ENCODE measurements around the gene SHISAL1.

Gene SHISAL1

DNA sequence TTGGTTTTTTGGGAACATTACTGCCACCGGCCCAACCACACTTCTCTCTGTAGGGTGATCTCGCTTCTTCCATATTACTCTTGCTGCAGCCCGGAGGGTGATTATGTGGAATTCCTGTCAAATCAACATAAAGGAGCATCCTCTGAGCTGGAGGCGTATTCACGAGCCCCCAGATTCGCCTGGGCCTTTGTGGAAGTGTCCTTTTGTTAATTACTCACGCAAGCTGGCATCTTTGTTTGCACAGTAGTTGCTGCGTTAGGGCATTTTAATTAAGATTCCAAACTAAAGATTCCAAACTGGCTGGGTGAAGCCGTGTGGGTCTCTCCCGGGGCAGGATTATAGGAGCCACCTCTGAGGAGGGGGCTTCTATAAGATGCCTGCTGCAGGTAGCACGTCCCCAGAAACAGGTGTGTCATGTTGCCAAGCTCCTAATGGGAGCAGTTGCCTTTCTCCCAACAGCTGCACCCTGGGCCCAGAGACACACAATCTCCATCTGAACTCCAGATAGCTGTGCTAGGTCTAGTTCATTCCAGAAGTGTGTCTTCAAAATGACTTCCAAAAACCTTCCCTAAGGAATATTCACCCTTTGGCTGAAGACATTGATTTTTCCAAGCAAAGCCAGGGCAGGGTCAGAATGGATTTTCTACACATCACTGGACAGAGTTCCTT is 40.9 kb downstream of the SHISAL1 start:
- no peak overlapping the region for H4K12ac ChIP-seq (ENCODE audit: low read depth, low read length)
- no peak overlapping the region for H3K23ac ChIP-seq (ENCODE audit: low read length)
- no peaks in the 10 kb centered on the region for H3K27me3 ChIP-seq (ENCODE audit: insufficient read depth, low read length)
- H3K18ac ChIP-seq (ENCODE audit: low read length), result no peak overlapping the region
- H3K9ac ChIP-seq (ENCODE audit: low read length), result no peak overlapping the region
- peaks cover 2% of the 10 kb centered on the region for H3K9me3 ChIP-seq (ENCODE audit: insufficient read depth, low read depth, low read length)
- H2AFZ ChIP-seq (ENCODE audit: insufficient read depth, low read length, poor library complexity), result no peak overlapping the region
- H3K36me3 ChIP-seq (ENCODE audit: control insufficient read depth in 1 of 2, insufficient read depth in 2 of 2, low read length in 2 of 2), result no peaks in the 10 kb centered on the region
- WGBS (ENCODE audit: extremely low coverage, insufficient coverage, insufficient read length), result no CpG with 5 or more reads among the region's 11 CpGs
- no peak overlapping the region for H4K91ac ChIP-seq (ENCODE audit: low read depth, low read length)
- H4K8ac ChIP-seq (ENCODE audit: low read depth, low read length), result no peak overlapping the region
- no peak overlapping the region for H3K4ac ChIP-seq (ENCODE audit: low read depth, low read length)
- no peak overlapping the region for H3K14ac ChIP-seq (ENCODE audit: low read length)
- DNase-seq, result no peak
- H3K4me2 ChIP-seq (ENCODE audit: low read length), result no peak overlapping the region
- no peaks in the 10 kb centered on the region for H3K79me2 ChIP-seq (ENCODE audit: control insufficient read depth, insufficient read depth, low read length, poor library complexity)
- no peak overlapping the region for H2AK5ac ChIP-seq (ENCODE audit: low read length)
- H3K79me1 ChIP-seq (ENCODE audit: low read length), result no peaks in the 10 kb centered on the region
- H2BK120ac ChIP-seq (ENCODE audit: insufficient read depth, low read length, poor library complexity), result no peak overlapping the region
- H2BK12ac ChIP-seq (ENCODE audit: low read length), result no peak overlapping the region
- no peaks in the 10 kb centered on the region for H3K4me1 ChIP-seq (ENCODE audit: control insufficient read depth in 1 of 2, insufficient read depth in 2 of 2, low read length in 2 of 2)
- H3K27ac ChIP-seq (ENCODE audit: low read depth, low read length), result no peak overlapping the region
- no peak overlapping the region for H2BK5ac ChIP-seq (ENCODE audit: low read depth, low read length, poor library complexity)
- no peak overlapping the region for H3K4me3 ChIP-seq (ENCODE audit: low read depth, low read length)

GRCh38 chr22:44271010-44271500 is 41.7 kb downstream of the SHISAL1 start:
- Histone ChIP-seq H3K36me3 (ENCODE audit: control insufficient read depth in 1 of 2, insufficient read depth in 2 of 2, low read length in 2 of 2) (no peaks in the 10 kb centered on the region), H3K27me3 (ENCODE audit: insufficient read depth, low read length) (no peaks in the 10 kb centered on the region), H3K79me1 (ENCODE audit: low read length) (no peaks in the 10 kb centered on the region), H3K4ac (ENCODE audit: low read depth, low read length) (no peak overlapping the region), H4K91ac (ENCODE audit: low read depth, low read length) (no peak overlapping the region), H3K18ac (ENCODE audit: low read length) (no peak overlapping the region), H3K9ac (ENCODE audit: low read length) (no peak overlapping the region), H3K9me3 (ENCODE audit: insufficient read depth, low read depth, low read length) (peaks cover 2% of the 10 kb centered on the region), H3K27ac (ENCODE audit: low read depth, low read length) (no peak overlapping the region), H3K4me1 (ENCODE audit: control insufficient read depth in 1 of 2, insufficient read depth in 2 of 2, low read length in 2 of 2) (no peaks in the 10 kb centered on the region), H2BK12ac (ENCODE audit: low read length) (no peak overlapping the region), H3K4me3 (ENCODE audit: low read depth, low read length) (no peak overlapping the region), H2AFZ (ENCODE audit: insufficient read depth, low read length, poor library complexity) (no peak overlapping the region), H4K12ac (ENCODE audit: low read depth, low read length) (no peak overlapping the region), H2BK120ac (ENCODE audit: insufficient read depth, low read length, poor library complexity) (no peak overlapping the region), H3K79me2 (ENCODE audit: control insufficient read depth, insufficient read depth, low read length, poor library complexity) (no peaks in the 10 kb centered on the region), H2BK5ac (ENCODE audit: low read depth, low read length, poor library complexity) (no peak overlapping the region), H4K8ac (ENCODE audit: low read depth, low read length) (no peak overlapping the region), H2AK5ac (ENCODE audit: low read length) (no peak overlapping the region), H3K14ac (ENCODE audit: low read length) (no peak overlapping the region), H3K4me2 (ENCODE audit: low read length) (no peak overlapping the region), H3K23ac (ENCODE audit: low read length) (no peak overlapping the region)
- no peak for DNase-seq

- Histone ChIP-seq H3K14ac (ENCODE audit: low read length) (no peak overlapping the region), H2BK120ac (ENCODE audit: insufficient read depth, low read length, poor library complexity) (no peak overlapping the region), H4K8ac (ENCODE audit: low read depth, low read length) (no peak overlapping the region), H3K18ac (ENCODE audit: low read length) (no peak overlapping the region), H4K12ac (ENCODE audit: low read depth, low read length) (no peak overlapping the region), H2AFZ (ENCODE audit: insufficient read depth, low read length, poor library complexity) (no peak overlapping the region), H3K4me3 (ENCODE audit: low read depth, low read length) (no peak overlapping the region), H3K27ac (ENCODE audit: low read depth, low read length) (no peak overlapping the region), H3K36me3 (ENCODE audit: control insufficient read depth in 1 of 2, insufficient read depth in 2 of 2, low read length in 2 of 2) (no peaks in the 10 kb centered on the region), H3K79me2 (ENCODE audit: control insufficient read depth, insufficient read depth, low read length, poor library complexity) (no peaks in the 10 kb centered on the region), H3K27me3 (ENCODE audit: insufficient read depth, low read length) (no peaks in the 10 kb centered on the region), H2AK5ac (ENCODE audit: low read length) (no peak overlapping the region), H3K9me3 (ENCODE audit: insufficient read depth, low read depth, low read length) (peaks cover 2% of the 10 kb centered on the region), H2BK5ac (ENCODE audit: low read depth, low read length, poor library complexity) (no peak overlapping the region), H3K79me1 (ENCODE audit: low read length) (no peaks in the 10 kb centered on the region), H4K91ac (ENCODE audit: low read depth, low read length) (no peak overlapping the region), H3K4me2 (ENCODE audit: low read length) (no peak overlapping the region), H3K4ac (ENCODE audit: low read depth, low read length) (no peak overlapping the region), H3K23ac (ENCODE audit: low read length) (no peak overlapping the region), H3K4me1 (ENCODE audit: control insufficient read depth in 1 of 2, insufficient read depth in 2 of 2, low read length in 2 of 2) (no peaks in the 10 kb centered on the region), H2BK12ac (ENCODE audit: low read length) (no peak overlapping the region), H3K9ac (ENCODE audit: low read length) (no peak overlapping the region)
- no CpG with 5 or more reads among the region's 9 CpGs for WGBS (ENCODE audit: extremely low coverage, insufficient coverage, insufficient read length)
- DNase-seq, result no peak
Measured at GRCh38 chr22:44270556-44270880, 42.2 kb downstream of the SHISAL1 start.

- Histone ChIP-seq H3K27me3 (ENCODE audit: insufficient read depth, low read length) (no peaks in the 10 kb centered on the region), H4K91ac (ENCODE audit: low read depth, low read length) (no peak overlapping the region), H2AK5ac (ENCODE audit: low read length) (no peak overlapping the region), H3K79me2 (ENCODE audit: control insufficient read depth, insufficient read depth, low read length, poor library complexity) (no peaks in the 10 kb centered on the region), H3K79me1 (ENCODE audit: low read length) (no peaks in the 10 kb centered on the region), H3K4me2 (ENCODE audit: low read length) (no peak overlapping the region), H3K9me3 (ENCODE audit: insufficient read depth, low read depth, low read length) (peaks cover 2% of the 10 kb centered on the region), H3K27ac (ENCODE audit: low read depth, low read length) (no peak overlapping the region), H2BK12ac (ENCODE audit: low read length) (no peak overlapping the region), H4K8ac (ENCODE audit: low read depth, low read length) (no peak overlapping the region), H3K9ac (ENCODE audit: low read length) (no peak overlapping the region), H3K36me3 (ENCODE audit: control insufficient read depth in 1 of 2, insufficient read depth in 2 of 2, low read length in 2 of 2) (no peaks in the 10 kb centered on the region), H4K12ac (ENCODE audit: low read depth, low read length) (no peak overlapping the region), H3K14ac (ENCODE audit: low read length) (no peak overlapping the region), H2BK120ac (ENCODE audit: insufficient read depth, low read length, poor library complexity) (no peak overlapping the region), H3K23ac (ENCODE audit: low read length) (no peak overlapping the region), H3K4me3 (ENCODE audit: low read depth, low read length) (no peak overlapping the region), H3K4me1 (ENCODE audit: control insufficient read depth in 1 of 2, insufficient read depth in 2 of 2, low read length in 2 of 2) (no peaks in the 10 kb centered on the region), H2AFZ (ENCODE audit: insufficient read depth, low read length, poor library complexity) (no peak overlapping the region), H3K18ac (ENCODE audit: low read length) (no peak overlapping the region), H3K4ac (ENCODE audit: low read depth, low read length) (no peak overlapping the region), H2BK5ac (ENCODE audit: low read depth, low read length, poor library complexity) (no peak overlapping the region)
- DNase-seq, result no peak
- WGBS (ENCODE audit: extremely low coverage, insufficient coverage, insufficient read length), result no CpG with 5 or more reads among the region's 17 CpGs
Measured at GRCh38 chr22:44269757-44270555, 42.8 kb downstream of the SHISAL1 start.
